HG02759 (cell line): ENCODE results near the gene HCK.

Experiments
- ATAC-seq: cut with Tn5 transposase; IDR thresholded peaks from one replicate; pipeline ENCODE4 v1.9.1; 2021; ENCODE audit warnings: mild to moderate bottlenecking, moderate library complexity; ENCODE audit not compliant: unreplicated experiment

The HCK gene

GRCh38 chr20:32052090-32052777 is at the start of gene HCK:
Gene HCK, plus strand, starts transcription at chr20:32052242.
- peak; percentile 49 for ATAC-seq

- no peak for ATAC-seq
Measured at GRCh38 chr20:32003325-32003724, 48.7 kb upstream of the HCK start.

GRCh38 chr20:32004963-32005362 is 47.1 kb upstream of the HCK start:
- ATAC-seq = no peak

GRCh38 chr20:32006053-32006452 is 46.0 kb upstream of the HCK start:
- no peak for ATAC-seq

GRCh38 chr20:32006841-32007786 is 44.9 kb upstream of the HCK start:
- ATAC-seq = no peak

GRCh38 chr20:32007787-32008616 is 44.0 kb upstream of the HCK start:
- ATAC-seq = no peak

GRCh38 chr20:32009564-32009963 is 42.5 kb upstream of the HCK start:
- ATAC-seq = no peak

- no peak for ATAC-seq
Measured at GRCh38 chr20:32010101-32010500, 41.9 kb upstream of the HCK start, which contains the start of gene CCM2L. Gene CCM2L, plus strand, starts transcription at chr20:32010438. Its CDS starts 17 bp downstream, at chr20:32010455.

- no peak for ATAC-seq
Measured at GRCh38 chr20:32010666-32011065, 41.4 kb upstream of the HCK start.

GRCh38 chr20:32012159-32012688 is 39.8 kb upstream of the HCK start:
- no peak for ATAC-seq

- ATAC-seq = no peak
Measured at GRCh38 chr20:32013326-32013725, 38.7 kb upstream of the HCK start.

GRCh38 chr20:32017711-32018251 is 34.3 kb upstream of the HCK start:
- peak; percentile 18 for ATAC-seq

- peak; percentile 56 for ATAC-seq
Measured at GRCh38 chr20:32018269-32019155, 33.5 kb upstream of the HCK start.

- ATAC-seq = peak; percentile 22
Measured at GRCh38 chr20:32019156-32019510, 32.9 kb upstream of the HCK start.

- no peak for ATAC-seq
Measured at GRCh38 chr20:32019563-32020463, 32.2 kb upstream of the HCK start.

- ATAC-seq = no peak
Measured at GRCh38 chr20:32021091-32021490, 31.0 kb upstream of the HCK start.

GRCh38 chr20:32024683-32025295 is 27.3 kb upstream of the HCK start:
- no peak for ATAC-seq

GRCh38 chr20:32027643-32028042 is 24.4 kb upstream of the HCK start:
- no peak for ATAC-seq
